RPMI7951 (cell line): ENCODE results near the gene HUNK. TPM values are rescaled to one million over a fixed set of nuclear protein-coding genes. Genes with fewer than 3 reads are reported as not detected.

ENCODE experiments used
- DNase-seq: peaks from one replicate; pipeline ENCODE4 v3.0.0-alpha.2; 2012; ENCODE audit warnings: low read depth
- total RNA-seq: library from RNA; depleted of rRNA; stranded (reverse); fragments of >200 nt; shearing (Covaris generic); gene quantifications from 2 replicates; pipeline ENCODE4 v1.2.3, GENCODE V29; 2014

Gene HUNK
- total RNA-seq, 1 experiment from 2014 or later, result 0.48 TPM

- DNase-seq, result peak; percentile 11
Measured at GRCh38 chr21:31952828-31953227, 80.0 kb downstream of the HUNK start.

- DNase-seq, result no peak
Measured at GRCh38 chr21:31957631-31958030, 84.8 kb downstream of the HUNK start.

GRCh38 chr21:31959881-31960280 lies 87.1 kb downstream of the HUNK start:
- DNase-seq, result no peak

- no peak for DNase-seq
Measured at GRCh38 chr21:31961027-31961426, 88.2 kb downstream of the HUNK start.

- DNase-seq, result no peak
Measured at GRCh38 chr21:31961704-31962103, 88.9 kb downstream of the HUNK start.

GRCh38 chr21:31964692-31965091 lies 91.9 kb downstream of the HUNK start:
- no peak for DNase-seq

- DNase-seq, result no peak
Measured at GRCh38 chr21:31967334-31967733, 94.5 kb downstream of the HUNK start.

- DNase-seq, result no peak
Measured at GRCh38 chr21:31972622-31973021, 99.8 kb downstream of the HUNK start.

- no peak for DNase-seq
Measured at GRCh38 chr21:31973402-31973944, 100.7 kb downstream of the HUNK start.

- DNase-seq, result no peak
Measured at GRCh38 chr21:31974454-31974985, 101.7 kb downstream of the HUNK start.

- no peak for DNase-seq
Measured at GRCh38 chr21:31975491-31975890, 102.7 kb downstream of the HUNK start.

- no peak for DNase-seq
Measured at GRCh38 chr21:31977816-31978215, 105.0 kb downstream of the HUNK start.

GRCh38 chr21:31983120-31983519 lies 110.3 kb downstream of the HUNK start:
- no peak for DNase-seq

- no peak for DNase-seq
Measured at GRCh38 chr21:31983554-31983953, 110.7 kb downstream of the HUNK start.

- DNase-seq, result no peak
Measured at GRCh38 chr21:31985398-31985797, 112.6 kb downstream of the HUNK start.

GRCh38 chr21:31986035-31986856 lies 113.4 kb downstream of the HUNK start:
- DNase-seq, result no peak

GRCh38 chr21:31987696-31988095 lies 114.9 kb downstream of the HUNK start:
- no peak for DNase-seq

- no peak for DNase-seq
Measured at GRCh38 chr21:31988492-31989290, 115.9 kb downstream of the HUNK start.

GRCh38 chr21:31991356-31992331 lies 118.8 kb downstream of the HUNK start:
- DNase-seq, result no peak

GRCh38 chr21:31992391-31992790 lies 119.6 kb downstream of the HUNK start:
- no peak for DNase-seq
